Fibroblast of skin of right quadriceps (primary cell): ENCODE results near the gene PIP4P1.

Source experiments
- DNase-seq: peaks from one replicate; pipeline ENCODE4 v3.0.0-alpha.2; 2013

PIP4P1 gene

DNA sequence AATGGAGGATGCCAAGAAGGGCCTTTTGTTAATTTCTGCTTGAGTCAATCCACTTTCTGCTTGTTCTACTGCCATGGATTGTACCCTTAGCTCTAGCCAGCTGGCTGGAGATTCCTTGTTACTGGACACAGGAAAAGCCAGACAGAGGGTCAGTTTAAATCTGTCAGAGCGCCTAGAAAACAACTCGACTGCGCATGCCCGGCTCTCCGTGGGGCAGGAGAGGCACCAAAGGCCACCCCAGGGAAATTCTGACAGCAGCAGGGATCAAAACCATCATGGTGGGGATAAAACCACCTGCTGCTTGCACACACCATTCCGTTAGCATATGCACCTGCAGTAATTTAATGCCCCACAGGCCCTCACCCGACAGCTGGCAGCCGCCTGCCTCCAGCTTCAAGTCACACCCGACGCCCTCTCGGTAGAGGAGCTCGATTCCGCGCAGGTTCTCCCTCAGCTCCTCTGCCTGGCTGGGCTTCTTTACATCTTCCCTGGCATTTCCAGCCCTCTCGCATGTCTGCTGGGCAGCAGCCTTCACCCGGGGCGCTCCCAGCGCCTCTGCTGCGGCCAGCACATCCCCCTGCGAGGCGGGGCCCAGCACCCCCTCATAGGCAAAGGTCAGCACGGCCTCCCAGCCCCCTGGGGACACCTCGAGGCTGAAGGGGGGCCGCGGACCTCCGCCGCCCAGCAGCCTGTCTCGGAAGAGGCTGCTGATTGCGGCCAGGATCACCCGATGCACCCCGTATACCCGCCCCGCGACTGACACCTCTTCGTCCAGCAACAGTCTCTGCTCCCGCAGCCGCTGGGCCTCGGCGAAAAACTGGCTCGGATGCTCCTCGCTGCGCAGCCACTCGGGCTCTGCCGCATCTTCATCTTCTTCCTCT, 26.3 kb downstream of the PIP4P1 start:
- no peak for DNase-seq

- DNase-seq, result no peak
Measured at GRCh38 chr14:20429801-20430669, 31.2 kb downstream of the PIP4P1 start.

DNA sequence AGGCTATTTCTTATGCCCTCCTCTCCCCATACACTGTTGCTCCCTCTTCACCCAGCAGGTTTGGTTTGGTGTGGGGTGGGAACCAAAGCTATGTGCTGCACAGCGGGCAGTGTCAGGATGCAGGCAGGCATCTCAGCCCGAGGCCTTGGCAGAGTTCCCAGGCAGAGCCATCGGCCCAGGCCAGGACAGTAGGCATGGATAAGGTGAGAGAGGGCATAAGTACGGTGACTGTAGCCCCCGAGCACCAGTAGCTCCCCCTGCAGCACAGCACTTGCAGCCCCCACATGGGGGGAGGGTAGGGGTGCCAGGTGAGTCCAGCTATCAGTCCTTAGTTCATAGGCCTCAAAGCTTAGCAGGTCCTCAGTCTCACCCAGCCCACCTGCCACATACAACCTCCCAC, 32.4 kb downstream of the PIP4P1 start:
- DNase-seq, result no peak

DNA sequence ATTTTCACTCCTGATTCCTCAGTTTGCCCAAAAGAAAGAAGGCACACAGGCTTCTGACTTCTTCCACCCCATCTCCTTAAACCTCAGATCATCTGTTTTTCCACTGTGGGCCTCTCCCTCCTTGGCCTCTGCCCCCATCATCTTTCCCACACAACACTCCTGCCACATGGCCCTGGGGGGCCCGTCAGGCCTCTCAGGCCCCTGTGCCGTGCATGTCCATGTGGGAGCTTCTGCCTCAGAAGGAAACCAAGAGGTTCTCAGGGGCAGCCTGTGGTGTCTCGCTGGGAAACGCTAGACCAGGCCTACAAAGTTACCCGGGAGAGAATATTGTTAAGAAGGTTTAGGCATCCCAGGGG, 33.2 kb downstream of the PIP4P1 start:
- no peak for DNase-seq

DNA sequence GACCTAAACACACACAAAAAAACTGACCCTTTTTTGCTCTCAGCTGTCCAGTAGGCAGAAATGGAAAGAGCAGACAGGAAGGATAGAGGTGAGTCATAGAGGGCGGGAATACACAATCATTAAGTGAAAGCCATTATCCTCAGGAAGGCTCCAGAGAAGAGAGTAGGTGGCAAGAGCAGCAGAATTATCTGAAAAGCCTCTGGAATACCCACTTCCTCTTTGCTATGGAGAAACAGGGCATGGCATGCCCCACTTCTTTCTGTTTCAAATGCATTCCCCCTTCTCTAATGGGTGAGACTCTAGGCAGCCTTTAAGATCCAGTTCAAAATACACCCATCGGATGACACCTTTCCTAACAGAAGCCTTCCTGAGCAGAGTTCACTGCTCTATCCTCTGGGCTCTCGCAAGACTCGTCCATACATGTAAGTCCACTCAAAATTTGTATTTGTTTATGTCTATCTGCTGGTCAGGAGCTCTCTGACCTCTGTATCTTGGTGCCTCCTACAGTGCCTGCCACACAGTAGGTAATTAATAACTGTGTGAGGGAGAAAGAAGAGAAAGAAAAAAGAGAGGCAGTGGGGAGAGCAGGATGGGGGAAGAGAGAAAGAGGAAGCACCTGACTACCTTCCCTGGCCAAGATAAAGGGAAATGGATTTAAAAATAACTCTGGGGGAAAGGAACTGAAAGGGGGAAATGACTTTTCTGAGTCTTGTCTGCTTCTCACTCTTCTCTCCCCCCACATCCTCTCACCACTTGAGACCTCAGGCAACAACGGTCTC, 33.8 kb downstream of the PIP4P1 start:
- peak; percentile 48 for DNase-seq

DNA sequence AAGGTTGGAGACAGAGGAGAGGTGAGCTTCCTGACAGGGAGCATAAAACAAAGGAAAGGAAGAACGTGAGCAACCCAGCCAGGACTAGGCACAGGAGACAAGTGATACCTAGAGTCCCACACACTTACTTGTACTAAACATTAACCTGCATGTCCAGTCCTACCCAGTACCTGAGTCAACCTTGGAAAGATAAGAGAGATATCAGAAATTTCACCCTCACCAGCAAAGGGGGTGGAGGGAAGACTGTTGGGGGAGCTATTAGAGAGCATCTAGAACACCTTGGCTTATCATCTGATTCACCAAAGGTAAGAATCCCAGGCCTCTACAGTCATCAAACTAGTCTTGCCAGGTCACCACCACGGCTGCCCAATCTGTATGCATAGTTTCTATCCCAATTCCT, 36.4 kb downstream of the PIP4P1 start:
- DNase-seq, result no peak

GRCh38 chr14:20422886-20423285, 38.3 kb downstream of the PIP4P1 start:
- no peak for DNase-seq

GRCh38 chr14:20421267-20421666, 40.0 kb downstream of the PIP4P1 start:
- no peak for DNase-seq

DNA sequence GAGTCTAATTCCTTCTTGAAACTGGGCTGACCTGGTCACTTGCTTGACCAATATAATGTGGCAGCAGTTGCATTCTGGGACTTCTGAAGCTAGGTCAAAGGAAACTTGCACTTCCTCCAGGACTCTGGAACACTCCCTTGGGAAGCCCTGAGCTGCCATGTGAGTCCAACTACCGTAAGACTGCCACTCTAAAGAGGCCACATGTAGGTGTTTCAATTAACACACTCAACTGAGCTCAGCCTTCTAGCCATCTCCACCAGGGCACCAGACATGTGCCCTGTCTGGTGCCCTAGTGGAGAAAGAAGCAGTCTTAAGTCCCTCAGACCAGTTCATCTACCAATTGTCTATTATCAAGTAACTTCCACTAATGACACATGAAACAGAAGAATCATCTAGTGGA, 41.8 kb downstream of the PIP4P1 start:
- DNase-seq, result no peak

DNA sequence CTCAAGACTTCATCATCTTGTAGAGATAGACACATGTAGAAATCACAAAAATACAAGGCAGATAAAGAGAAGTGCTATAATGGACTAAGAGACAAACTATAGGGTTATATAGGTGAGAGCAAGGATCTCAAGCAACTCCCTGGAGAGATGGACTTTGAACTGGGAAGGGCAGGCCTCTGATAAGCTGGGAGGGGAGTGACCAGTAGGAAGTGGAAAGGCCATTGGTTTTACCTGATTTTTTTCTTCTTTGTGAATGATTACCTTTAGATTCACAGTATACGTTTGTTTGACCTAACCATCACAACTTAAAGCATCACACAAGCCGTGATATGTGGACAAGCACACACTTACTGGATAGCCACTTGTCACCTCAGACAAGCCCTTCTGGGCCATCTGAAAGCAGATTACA, 42.7 kb downstream of the PIP4P1 start:
- DNase-seq, result no peak

DNA sequence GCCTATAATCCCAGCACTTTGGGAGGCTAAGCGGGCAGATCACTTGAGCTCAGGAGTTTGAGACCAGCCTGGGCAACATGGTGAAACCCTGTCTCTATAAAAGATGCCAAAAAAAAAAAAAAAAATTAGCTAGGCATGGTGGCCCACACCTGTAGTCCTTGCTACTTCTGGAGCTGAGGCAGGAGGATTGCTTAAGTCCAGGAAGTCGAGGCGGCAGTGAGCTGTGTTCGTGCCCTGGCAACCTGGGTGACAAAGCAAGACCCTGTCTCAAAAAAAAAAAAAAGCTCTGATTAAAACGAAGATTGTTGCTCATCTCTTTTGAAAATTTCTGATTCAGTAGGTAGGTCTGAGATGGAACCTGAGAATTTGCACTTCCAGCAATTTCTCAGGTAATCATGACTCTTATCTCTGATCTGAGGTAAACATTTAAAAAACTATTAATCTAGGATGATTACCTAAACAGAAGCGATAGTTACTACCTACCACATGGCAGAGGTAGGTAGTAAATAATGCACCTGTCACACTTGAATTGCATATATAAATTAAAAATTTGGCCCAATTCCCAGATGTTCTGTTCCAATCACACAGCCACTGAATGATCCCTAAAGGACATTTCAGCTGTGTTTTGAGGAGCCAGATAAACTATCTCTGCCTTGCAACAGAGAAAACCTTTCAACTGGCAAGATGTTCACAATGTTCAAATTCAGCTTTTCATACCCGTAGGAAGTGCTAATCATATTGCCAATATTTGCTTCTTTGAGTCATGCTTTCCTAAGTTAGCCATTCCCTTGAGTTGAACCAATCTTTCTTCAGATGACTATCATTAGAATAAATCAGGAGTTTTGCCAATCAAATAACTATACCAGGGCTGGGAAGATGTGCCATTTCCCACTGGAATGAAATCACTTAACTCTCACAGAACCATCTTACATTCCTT, 43.7 kb downstream of the PIP4P1 start:
- DNase-seq, result no peak

DNA sequence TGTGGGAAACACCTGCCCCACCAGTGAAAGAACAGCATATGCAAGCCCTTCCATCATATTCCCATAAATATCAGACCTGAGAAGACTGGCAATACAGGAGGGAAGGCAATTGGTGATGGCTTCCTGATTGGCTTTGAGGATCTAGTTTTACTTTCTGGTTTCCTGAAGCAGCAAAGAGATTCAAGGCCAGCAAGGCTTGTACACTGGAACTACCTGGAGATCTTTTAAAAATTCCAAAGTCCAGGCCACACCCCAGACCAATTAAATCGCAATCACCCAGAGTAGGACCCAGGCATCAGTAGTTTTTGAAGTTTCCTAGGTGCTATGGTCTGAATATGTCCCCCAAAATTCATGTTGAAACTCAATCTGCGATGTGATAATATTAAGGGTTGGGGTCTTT, 45.0 kb downstream of the PIP4P1 start:
- no peak for DNase-seq

- peak; percentile 55 for DNase-seq
Measured at GRCh38 chr14:20415782-20416206, 45.4 kb downstream of the PIP4P1 start.

- DNase-seq, result no peak
Measured at GRCh38 chr14:20413744-20414082, 47.5 kb downstream of the PIP4P1 start.

GRCh38 chr14:20412876-20413743, 48.1 kb downstream of the PIP4P1 start, which contains the start of gene TEP1:
Gene TEP1 (minus strand): TSS chr14:20413501. CDS start chr14:20408439, 5,062 bp downstream.
- peak; percentile 81 for DNase-seq

- no peak for DNase-seq
Measured at GRCh38 chr14:20412411-20412810, 48.8 kb downstream of the PIP4P1 start.

- DNase-seq, result peak; percentile 79
Measured at GRCh38 chr14:20409226-20409625, 52.0 kb downstream of the PIP4P1 start.
